Measurements from ENCODE around the gene CELSR1. TPM values are rescaled to one million over a fixed set of nuclear protein-coding genes. Genes with fewer than 3 reads are reported as not detected.

Gene CELSR1
- total and polyA plus RNA-seq, 12 donors = 0.11 to 4.3 (median 1.9) TPM

- TF ChIP-seq POLR2A (IDR thresholded peaks at IDR 0.05) (no peak), CTCF (IDR thresholded peaks at IDR 0.05) (no peak)
- Histone ChIP-seq H3K4me3 (no peak overlapping the region), H3K4me1 (replicated peaks in 1 of 2) (no peaks in the 10 kb centered on the region), H3K36me3 (replicated peaks in 1 of 2) (no peaks in the 10 kb centered on the region), H3K27me3 (no peaks in the 10 kb centered on the region), H3K27ac (no peak overlapping the region), H3K9me3 (replicated peaks in 1 of 3) (no peaks in the 10 kb centered on the region)
- 68 to 84% (median 79%) methylated on average over 10 to 11 of the region's 11 CpGs for WGBS, 4 donors
- no peak for DNase-seq
- intact Hi-C loops (cut with DNase I) = no loop called here
Observed at GRCh38 chr22:46465345-46465720, 72.1 kb downstream of the CELSR1 start.

DNA sequence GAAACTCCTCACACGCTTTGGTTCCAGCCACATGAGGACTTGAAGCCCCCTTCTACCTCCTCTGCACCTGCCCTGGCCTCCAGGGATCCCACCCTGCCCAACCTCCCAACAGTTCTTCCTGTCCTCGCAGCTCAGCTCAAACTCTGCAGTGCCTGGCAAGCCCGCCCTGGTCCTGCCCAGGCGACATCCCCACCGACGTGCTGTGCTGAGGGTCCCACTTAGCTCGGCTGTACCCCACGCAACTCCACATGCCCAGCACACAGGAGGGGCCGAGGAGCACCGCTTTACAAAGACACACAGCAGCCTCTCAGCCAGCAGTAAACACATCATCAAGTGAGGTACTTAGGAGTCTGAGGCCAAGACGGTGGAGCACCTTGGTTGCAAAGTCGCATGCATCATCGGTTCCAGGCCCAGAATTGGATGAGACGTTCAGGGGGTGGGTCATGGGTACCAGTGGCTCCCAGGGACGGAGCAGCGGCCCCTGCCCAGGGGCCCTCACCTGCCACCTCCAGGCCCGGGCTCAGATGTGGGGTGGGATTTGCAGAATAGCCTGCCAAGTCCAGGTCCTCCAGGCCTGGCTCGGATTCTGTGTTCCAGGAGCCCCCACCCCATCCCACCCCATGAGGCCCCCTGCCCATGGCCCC is 72.6 kb downstream of the CELSR1 start:
- intact Hi-C loops (cut with DNase I) = no loop called here
- no peak for DNase-seq
- Histone ChIP-seq H3K9me3 (replicated peaks in 1 of 3) (no peaks in the 10 kb centered on the region), H3K36me3 (replicated peaks in 1 of 2) (no peaks in the 10 kb centered on the region), H3K27me3 (no peaks in the 10 kb centered on the region), H3K27ac (no peak overlapping the region), H3K4me1 (replicated peaks in 1 of 2) (no peaks in the 10 kb centered on the region), H3K4me3 (no peak overlapping the region)
- no peak for TF ChIP-seq POLR2A (IDR thresholded peaks at IDR 0.05)
- no peak for TF ChIP-seq CTCF (IDR thresholded peaks at IDR 0.05)
- 81 to 84% (median 83%) methylated on average over 6 to 18 of the region's 18 CpGs for WGBS, 4 donors

- Histone ChIP-seq H3K4me3 (no peak overlapping the region), H3K27me3 (no peaks in the 10 kb centered on the region), H3K27ac (no peak overlapping the region), H3K9me3 (replicated peaks in 1 of 3) (no peaks in the 10 kb centered on the region), H3K36me3 (replicated peaks in 1 of 2) (no peaks in the 10 kb centered on the region), H3K4me1 (replicated peaks in 1 of 2) (no peaks in the 10 kb centered on the region)
- WGBS, 4 donors = 83 to 91% (median 91%) methylated on average over 8 of the region's 8 CpGs
- intact Hi-C loops (cut with DNase I) = no loop called here
- no peak for DNase-seq
- TF ChIP-seq POLR2A (IDR thresholded peaks at IDR 0.05) = no peak
Observed at GRCh38 chr22:46464296-46464695, 73.1 kb downstream of the CELSR1 start.

GRCh38 chr22:46463435-46464227 is 73.8 kb downstream of the CELSR1 start:
- no peak overlapping the region for H3K4me3 ChIP-seq
- H3K27me3 ChIP-seq = no peaks in the 10 kb centered on the region
- no peaks in the 10 kb centered on the region for H3K4me1 ChIP-seq (replicated peaks in 1 of 2)
- H3K36me3 ChIP-seq (replicated peaks in 1 of 2) = no peaks in the 10 kb centered on the region
- no peak overlapping the region for H3K27ac ChIP-seq
- no peaks in the 10 kb centered on the region for H3K9me3 ChIP-seq (replicated peaks in 1 of 3)
- intact Hi-C loops (cut with DNase I) = no loop called here
- TF ChIP-seq CTCF (IDR thresholded peaks at IDR 0.05) (no peak), POLR2A (IDR thresholded peaks at IDR 0.05) (no peak)
- 91 to 94% (median 94%) methylated on average over 67 to 70 of the region's 70 CpGs for WGBS, 4 donors
- DNase-seq = no peak

All from adrenal gland (tissue), 12 donors.